Tibial artery (tissue), 4 donors: ENCODE measurements around the gene ZC3HAV1.
"Not testable (repeated sequence)": the region's sequence is repeated elsewhere in the genome, so short reads cannot be mapped to it uniquely, and the experiment has no call there.

Source experiments
- DNase-seq, 2 donors: peaks; one replicate each; pipeline ENCODE4 v3.0.0-alpha.2; 2019
- H3K27ac ChIP-seq, 2 donors: fragments of 200-600 bp; sonication (generic) in 1 of 2; 1 replicate in 1 of 2; 2 replicates in 1 of 2; pipeline ENCODE4 v1.5.1; 2018 to 2019; ENCODE audit warnings: mild to moderate bottlenecking in 1 of 2
- H3K27me3 ChIP-seq, 2 donors: fragments of 200-600 bp; sonication (generic) in 1 of 2; one replicate each; pipeline versions ENCODE4 v1.5.1 to v1.6.0; 2016 to 2019
- H3K36me3 ChIP-seq, 3 donors: fragments of 200-600 bp; sonication (generic) in 2 of 3; one replicate each; pipeline ENCODE4 v1.5.1; 2016 to 2019; ENCODE audit warnings: mild to moderate bottlenecking in 2 of 3
- H3K4me1 ChIP-seq, 4 donors: fragments of 200-600 bp; sonication (generic) in 2 of 4; 1 replicate in 3 of 4; 2 replicates in 1 of 4; pipeline ENCODE4 v1.5.1; 2016 to 2019
- H3K4me3 ChIP-seq, 2 donors: fragments of 200-600 bp; sonication (generic) in 1 of 2; 1 replicate in 1 of 2; 2 replicates in 1 of 2; pipeline ENCODE4 v1.5.1; 2018 to 2019; ENCODE audit warnings: mild to moderate bottlenecking in 2 of 2
- H3K9me3 ChIP-seq, 3 donors: fragments of 200-600 bp; sonication (generic) in 1 of 3; one replicate each; pipeline ENCODE4 v1.5.1; 2016 to 2019
- CTCF ChIP-seq, 2 experiments: fragments of 200-600 bp in 1 of 2; fragments of 450-650 bp in 1 of 2; IDR thresholded peaks; one replicate each; pipeline ENCODE4 v1.5.1; 2017 to 2019; ENCODE audit warnings: antibody characterized with exemption in 2 of 2, mild to moderate bottlenecking in 1 of 2, moderate library complexity in 1 of 2
- intact Hi-C: fragments of 100-400 bp; cut with DNase I; formaldehyde crosslinking; loops from one replicate; pipeline ENCODE4 v1.15.0; 2023; ENCODE audit warnings: low total_unique reads

The ZC3HAV1 gene

DNA sequence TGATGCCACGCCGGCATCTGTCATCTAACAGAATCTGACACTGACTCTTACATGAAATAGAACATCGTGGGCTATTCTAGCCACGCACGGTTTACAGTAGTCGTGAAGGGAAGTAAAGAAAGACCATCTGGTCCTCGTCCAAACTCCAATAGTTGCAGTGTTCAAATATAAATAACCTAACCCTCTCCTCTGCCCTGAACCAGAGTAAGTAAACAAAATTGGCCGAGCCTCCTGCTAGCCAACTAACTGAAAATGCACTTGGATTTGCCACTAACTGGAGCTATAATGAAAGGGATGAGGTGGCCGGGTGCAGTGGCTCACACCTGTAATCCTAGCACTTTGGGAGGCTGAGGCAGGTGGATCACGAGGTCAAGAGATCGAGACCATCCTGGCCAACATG lies 44.2 kb downstream of the ZC3HAV1 start:
- no peaks in the 10 kb centered on the region for H3K27me3 ChIP-seq
- H3K4me3 ChIP-seq = no peak overlapping the region
- H3K27ac ChIP-seq = no peak overlapping the region
- intact Hi-C loops = no loop called here
- peaks cover 42 to 92% (median 63%) of the 10 kb centered on the region in 3 donors for H3K36me3 ChIP-seq
- no peaks in the 10 kb centered on the region for H3K4me1 ChIP-seq
- no peak for DNase-seq
- H3K9me3 ChIP-seq = no peaks in the 10 kb centered on the region
- no peak for TF ChIP-seq CTCF (IDR thresholded peaks at IDR 0.05)

GRCh38 chr7:139061416-139061815 lies 48.1 kb downstream of the ZC3HAV1 start:
- Histone ChIP-seq H3K4me3 (no peak overlapping the region), H3K4me1 (no peaks in the 10 kb centered on the region), H3K27me3 (no peaks in the 10 kb centered on the region), H3K36me3 (peaks cover 38 to 87% (median 38%) of the 10 kb centered on the region in 3 donors), H3K27ac (no peak overlapping the region), H3K9me3 (no peaks in the 10 kb centered on the region)
- no peak for TF ChIP-seq CTCF (IDR thresholded peaks at IDR 0.05)
- DNase-seq = no peak
- intact Hi-C loops = no loop called here

- TF ChIP-seq CTCF (IDR thresholded peaks at IDR 0.05) = no peak
- Histone ChIP-seq H3K27me3 (no peaks in the 10 kb centered on the region), H3K9me3 (no peaks in the 10 kb centered on the region), H3K27ac (no peak overlapping the region), H3K4me1 (no peaks in the 10 kb centered on the region), H3K36me3 (peaks cover 38 to 81% (median 38%) of the 10 kb centered on the region in 3 donors), H3K4me3 (no peak overlapping the region)
- no peak for DNase-seq
- intact Hi-C loops = no loop called here
Observed at GRCh38 chr7:139060695-139061237, 48.8 kb downstream of the ZC3HAV1 start.

GRCh38 chr7:139059905-139060304 lies 49.6 kb downstream of the ZC3HAV1 start:
- no peak for DNase-seq
- Histone ChIP-seq H3K36me3 (peaks cover 37 to 79% (median 46%) of the 10 kb centered on the region in 3 donors), H3K4me3 (no peak overlapping the region), H3K4me1 (no peaks in the 10 kb centered on the region), H3K27ac (no peak overlapping the region), H3K9me3 (no peaks in the 10 kb centered on the region), H3K27me3 (no peaks in the 10 kb centered on the region)
- intact Hi-C loops = no loop called here
- no peak for TF ChIP-seq CTCF (IDR thresholded peaks at IDR 0.05)

- no peak overlapping the region for H3K27ac ChIP-seq
- intact Hi-C loops = no loop called here
- no peaks in the 10 kb centered on the region for H3K9me3 ChIP-seq
- peaks cover 38 to 79% (median 48%) of the 10 kb centered on the region in 3 donors for H3K36me3 ChIP-seq
- H3K4me1 ChIP-seq = no peaks in the 10 kb centered on the region
- H3K4me3 ChIP-seq = no peak overlapping the region
- no peak for DNase-seq
- no peaks in the 10 kb centered on the region for H3K27me3 ChIP-seq
- TF ChIP-seq CTCF (IDR thresholded peaks at IDR 0.05) = no peak
Observed at GRCh38 chr7:139058943-139059342, 50.6 kb downstream of the ZC3HAV1 start.

GRCh38 chr7:139055674-139056073 lies 53.8 kb downstream of the ZC3HAV1 start:
- DNase-seq = no peak
- Histone ChIP-seq H3K4me1 (no peaks in the 10 kb centered on the region), H3K4me3 (no peak overlapping the region), H3K27me3 (no peaks in the 10 kb centered on the region), H3K27ac (no peak overlapping the region), H3K36me3 (peaks cover 38 to 76% (median 61%) of the 10 kb centered on the region in 3 donors), H3K9me3 (no peaks in the 10 kb centered on the region)
- TF ChIP-seq CTCF (IDR thresholded peaks at IDR 0.05) = no peak
- intact Hi-C loops = no loop called here

- H3K4me1 ChIP-seq, DNase-seq, H3K9me3 ChIP-seq, H3K27me3 ChIP-seq, H3K27ac ChIP-seq, H3K4me3 ChIP-seq, intact Hi-C loops: not testable (repeated sequence)
- peaks cover 46 to 69% (median 51%) of the 10 kb centered on the region in 3 donors for H3K36me3 ChIP-seq
Observed at GRCh38 chr7:139054656-139055055, 54.9 kb downstream of the ZC3HAV1 start.
